ENCODE measurements around the gene MUC20. TPM values are rescaled to one million over a fixed set of nuclear protein-coding genes. Genes with fewer than 3 reads are reported as not detected.

MUC20 gene
- total and polyA plus RNA-seq, 2 of the 8 experiments (the other 6 are each of a cell fraction or from before 2014, with no cell fraction given), result 0.24 to 0.26 TPM

GRCh38 chr3:195763843-195764825 lies 43.4 kb downstream of the MUC20 start:
- WGBS, 2 experiments (ENCODE audit: extremely low coverage in 1 of 2, insufficient coverage in 1 of 2, insufficient read length in 1 of 2, insufficient replicate concordance in 2 of 2, low coverage in 1 of 2, low lambda C conversion rate in 2 of 2, missing lambda C conversion rate in 1 of 2), result 86% methylated on average over 25 of the region's 26 CpGs; no CpG with 5 or more reads in 1 of the 2 experiments
- Histone ChIP-seq H4K20me1 (replicated peaks in 1 of 2; ENCODE audit: control insufficient read depth in 1 of 2, insufficient read depth in 2 of 2, low read length in 2 of 2) (no peaks in the 10 kb centered on the region), H3K14ac (ENCODE audit: insufficient read length) (no peak overlapping the region), H3K4me1 (replicated peaks in 1 of 4; ENCODE audit: control insufficient read depth in 3 of 4, insufficient read depth in 4 of 4, low read length in 3 of 4) (no peaks in the 10 kb centered on the region), H2AK5ac (ENCODE audit: low read depth, low read length) (no peak overlapping the region), H3K79me1 (ENCODE audit: low read depth, low read length) (no peaks in the 10 kb centered on the region), H2AFZ (ENCODE audit: low read length) (no peak overlapping the region), H2BK15ac (ENCODE audit: low read length) (0 out of 2 replicates have a peak overlapping the region, but pooled peaks have one; percentile 75), H3K79me2 (ENCODE audit: control insufficient read depth in 1 of 2, insufficient read depth in 2 of 2, low read length in 2 of 2) (no peaks in the 10 kb centered on the region), H3K18ac (ENCODE audit: extremely low read depth, low read length) (no peak overlapping the region; the same call in 1 of the 2 replicates), H4K5ac (ENCODE audit: insufficient read length, low read depth, low read length) (no peak overlapping the region), H3K36me3 (ENCODE audit: control insufficient read depth in 2 of 4, insufficient read depth in 4 of 4, low read length in 3 of 4) (no peaks in the 10 kb centered on the region), H3K4me2 (ENCODE audit: insufficient read depth in 1 of 2, low read depth in 2 of 2, low read length in 2 of 2) (no peak overlapping the region), H4K91ac (replicated peaks; ENCODE audit: insufficient read length, low read length) (no peak overlapping the region), H3K4me3 (ENCODE audit: extremely low read depth in 1 of 4, insufficient read depth in 2 of 4, low read depth in 3 of 4, low read length in 4 of 4) (no peak overlapping the region), H2BK12ac (ENCODE audit: low read depth, low read length) (peak overlapping the region; percentile 12; the same call in 1 of the 2 replicates), H4K8ac (ENCODE audit: extremely low read depth, insufficient read depth, low read length) (no peak overlapping the region), H3K56ac (replicated peaks; ENCODE audit: insufficient read length, low read depth, low read length) (no peak overlapping the region), H3K9me3 (ENCODE audit: insufficient read depth in 2 of 2, low read depth in 1 of 2, low read length in 1 of 2) (no peaks in the 10 kb centered on the region; a peak in 1 of 4 replicates), H3K23me2 (ENCODE audit: low read depth, low read length) (peaks cover 7% of the 10 kb centered on the region; the same call in 1 of the 2 replicates), H2BK20ac (ENCODE audit: low read length) (no peak overlapping the region), H3K23ac (ENCODE audit: insufficient read length) (no peak overlapping the region), H2BK5ac (ENCODE audit: low read depth, low read length) (0 out of 2 replicates have a peak overlapping the region, but pooled peaks have one; percentile 60), H3K27me3 (replicated peaks in 1 of 4; ENCODE audit: control insufficient read depth in 3 of 4, extremely low read depth in 1 of 4, insufficient read depth in 3 of 4, low read length in 3 of 4) (no peaks in the 10 kb centered on the region; a peak in 3 of 7 replicates), H3K9ac (replicated peaks in 1 of 4; ENCODE audit: extremely low read depth in 1 of 4, low read depth in 3 of 4, low read length in 3 of 4) (no peak overlapping the region), H3K27ac (ENCODE audit: low read depth, low read length) (no peak overlapping the region), H2BK120ac (replicated peaks; ENCODE audit: low read depth, low read length) (no peak overlapping the region), H3K4ac (replicated peaks; ENCODE audit: insufficient read length, low read depth, low read length) (no peak overlapping the region)
- no peak for DNase-seq (ENCODE audit: low read depth in 1 of 2, low spot score in 2 of 2)
- ChIA-PET POLR2A (ENCODE audit: partially characterized antibody) (interaction anchor here (0.6 to 0.8 kb wide), 2 partner anchors 19 to 221 kb away, joined by 3 read pairs; no protein-coding TSS in a partner anchor), CTCF (ENCODE audit: partially characterized antibody) (interaction anchor here (0.8 to 5.8 kb wide), 8 partner anchors 10 to 133 kb away, joined by 3 to 33 read pairs (median 4); no protein-coding TSS in a partner anchor)
- FAIRE-seq, result no peak
- no peak for TF ChIP-seq POU5F1 (IDR thresholded peaks at IDR 0.05; ENCODE audit: low read depth, low read length)
- TF ChIP-seq FOSL1 (IDR thresholded peaks at IDR 0.05; ENCODE audit: insufficient read depth, low read depth, low read length), result no peak

Data from H1 (cell line).